ENCODE results near the gene RABAC1. TPM values are rescaled to one million over a fixed set of nuclear protein-coding genes. Genes with fewer than 3 reads are reported as not detected.

The RABAC1 gene
- total RNA-seq, 1 experiment from 2014 or later: 66.3 TPM

- Histone ChIP-seq H3K36me3 (ENCODE audit: control insufficient read depth in 1 of 2, insufficient read depth in 2 of 2, low read length in 2 of 2) (no peaks in the 10 kb centered on the region; a peak in 1 of 4 replicates), H3K4me3 (replicated peaks in 1 of 2; ENCODE audit: low read depth in 1 of 2, low read length in 2 of 2) (no peak overlapping the region), H4K20me1 (ENCODE audit: insufficient read depth) (no peaks in the 10 kb centered on the region), H3K4me1 (ENCODE audit: control insufficient read depth in 1 of 2, insufficient read depth in 2 of 2, low read length in 2 of 2) (no peaks in the 10 kb centered on the region), H2AFZ (ENCODE audit: low read depth, low read length, poor library complexity, severe bottlenecking) (no peak overlapping the region), H3K27ac (ENCODE audit: low read depth, low read length) (no peak overlapping the region), H3K79me2 (ENCODE audit: insufficient read depth, low read length) (no peaks in the 10 kb centered on the region), H3K4me2 (ENCODE audit: low read length) (no peak overlapping the region), H3K27me3 (ENCODE audit: insufficient read depth, low read length) (no peaks in the 10 kb centered on the region), H3K9me2 (ENCODE audit: insufficient read depth) (no peaks in the 10 kb centered on the region), H3K9me3 (ENCODE audit: control insufficient read depth in 1 of 2, insufficient read depth in 1 of 2, low read depth in 1 of 2, low read length in 2 of 2) (no peaks in the 10 kb centered on the region), H3K9ac (ENCODE audit: low read length) (no peak overlapping the region)
- no peak for DNase-seq (ENCODE audit: low read depth, low spot score)
- ATAC-seq: no peak
- ChIA-PET POLR2A (no interaction called here), RAD21 (ENCODE audit: low non-redundant PET in 1 of 2, low total read pairs in 2 of 2, uncharacterized antibody in 2 of 2, unreplicated experiment in 2 of 2) (no interaction called here), CTCF (no interaction called here)
- no TSS peak for BruUV-seq (replicated peaks)
- intact Hi-C loops (cut with micrococcal nuclease): no loop called here
- TF ChIP-seq EZH2phosphoT487 (IDR thresholded peaks at IDR 0.05; ENCODE audit: borderline replicate concordance): no peak
- no peak for TF ChIP-seq TCF7L2 (IDR thresholded peaks at IDR 0.05; ENCODE audit: borderline replicate concordance, extremely low read depth, insufficient read depth, insufficient read length)
- no peak for TF ChIP-seq CBX3 (IDR thresholded peaks at IDR 0.05; ENCODE audit: low read depth)
- TF ChIP-seq ATF3 (IDR thresholded peaks at IDR 0.05): no peak
- no peak for TF ChIP-seq SP1 (IDR thresholded peaks at IDR 0.05; ENCODE audit: low read depth)
- TF ChIP-seq ZNF274 (IDR thresholded peaks at IDR 0.05; ENCODE audit: low read depth, low read length): no peak
- no peak for TF ChIP-seq RAD21 (IDR thresholded peaks at IDR 0.05; ENCODE audit: low read depth)
- no peak for TF ChIP-seq CEBPB (IDR thresholded peaks at IDR 0.05; ENCODE audit: low read depth)
- no peak for TF ChIP-seq MAX (IDR thresholded peaks at IDR 0.05)
- no peak for TF ChIP-seq ZFX (IDR thresholded peaks at IDR 0.05)
- no peak for TF ChIP-seq EGR1 (IDR thresholded peaks at IDR 0.05; ENCODE audit: low read depth)
- no peak for TF ChIP-seq CTCF (IDR thresholded peaks at IDR 0.05 in 2 of 3, conservative IDR thresholded peaks at IDR 0.05 in 1 of 3; ENCODE audit: borderline replicate concordance in 1 of 3, insufficient read depth in 1 of 3, low read depth in 2 of 3, low read length in 2 of 3)
- TF ChIP-seq REST (IDR thresholded peaks at IDR 0.05; ENCODE audit: low read depth): no peak
- no peak for TF ChIP-seq JUND (IDR thresholded peaks at IDR 0.05)
- TF ChIP-seq ELF1 (IDR thresholded peaks at IDR 0.05; ENCODE audit: borderline replicate concordance, low read depth): no peak
- TF ChIP-seq ZBTB33 (IDR thresholded peaks at IDR 0.05; ENCODE audit: extremely low read depth, insufficient replicate concordance, low read length): no peak
- no peak for TF ChIP-seq EZH2 (IDR thresholded peaks at IDR 0.05)
- TF ChIP-seq SIN3A (IDR thresholded peaks at IDR 0.05; ENCODE audit: low read depth): no peak
- no peak for TF ChIP-seq FOSL1 (IDR thresholded peaks at IDR 0.05; ENCODE audit: low read depth)
- TF ChIP-seq YY1 (IDR thresholded peaks at IDR 0.05; ENCODE audit: extremely low read depth, insufficient replicate concordance, low read depth, low read length): no peak
Measured at GRCh38 chr19:41978470-41978869, 19.3 kb upstream of the RABAC1 start.

All from HCT116 (cell line).